Activated gamma-delta T cell treated with Interleukin-2 at 50 U/mL for 16 hours (primary cell): ENCODE results near the gene UBALD1.

Experiments
- DNase-seq: peaks from one replicate; pipeline ENCODE4 v3.0.0-alpha.2; 2020

UBALD1 gene

GRCh38 chr16:4613636-4614570, 785 bp downstream of the UBALD1 start:
- peak; percentile 22 for DNase-seq

- no peak for DNase-seq
These were observed 1.6 kb downstream of the UBALD1 start for GRCh38 chr16:4612977-4613635.

DNA sequence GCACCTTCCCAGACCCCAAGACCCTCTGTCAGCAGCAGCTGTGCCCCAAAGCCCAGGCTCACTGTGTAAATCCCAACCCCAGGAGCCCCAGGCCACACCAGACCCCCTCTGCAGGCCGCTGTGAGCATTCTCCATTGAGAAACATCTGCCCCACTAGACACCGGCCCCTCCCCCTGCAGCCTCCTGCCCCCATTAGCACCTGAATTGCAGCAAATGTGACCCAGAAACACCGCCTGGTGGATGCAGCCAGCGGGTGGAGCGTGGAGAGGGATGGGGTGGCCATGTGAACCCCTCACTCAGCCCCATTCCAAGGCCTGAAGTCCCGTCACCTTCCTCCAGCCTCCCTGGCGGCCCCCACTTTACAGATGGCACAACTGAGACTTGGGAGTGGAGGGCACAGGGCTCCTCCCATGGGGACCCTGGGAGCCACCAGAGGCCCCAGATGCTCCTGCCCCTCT, 2.2 kb downstream of the UBALD1 start:
- DNase-seq = no peak

- no peak for DNase-seq
These were observed 3.2 kb downstream of the UBALD1 start for GRCh38 chr16:4611337-4612021.

GRCh38 chr16:4610011-4611005, 4.4 kb downstream of the UBALD1 start:
- DNase-seq = no peak

DNA sequence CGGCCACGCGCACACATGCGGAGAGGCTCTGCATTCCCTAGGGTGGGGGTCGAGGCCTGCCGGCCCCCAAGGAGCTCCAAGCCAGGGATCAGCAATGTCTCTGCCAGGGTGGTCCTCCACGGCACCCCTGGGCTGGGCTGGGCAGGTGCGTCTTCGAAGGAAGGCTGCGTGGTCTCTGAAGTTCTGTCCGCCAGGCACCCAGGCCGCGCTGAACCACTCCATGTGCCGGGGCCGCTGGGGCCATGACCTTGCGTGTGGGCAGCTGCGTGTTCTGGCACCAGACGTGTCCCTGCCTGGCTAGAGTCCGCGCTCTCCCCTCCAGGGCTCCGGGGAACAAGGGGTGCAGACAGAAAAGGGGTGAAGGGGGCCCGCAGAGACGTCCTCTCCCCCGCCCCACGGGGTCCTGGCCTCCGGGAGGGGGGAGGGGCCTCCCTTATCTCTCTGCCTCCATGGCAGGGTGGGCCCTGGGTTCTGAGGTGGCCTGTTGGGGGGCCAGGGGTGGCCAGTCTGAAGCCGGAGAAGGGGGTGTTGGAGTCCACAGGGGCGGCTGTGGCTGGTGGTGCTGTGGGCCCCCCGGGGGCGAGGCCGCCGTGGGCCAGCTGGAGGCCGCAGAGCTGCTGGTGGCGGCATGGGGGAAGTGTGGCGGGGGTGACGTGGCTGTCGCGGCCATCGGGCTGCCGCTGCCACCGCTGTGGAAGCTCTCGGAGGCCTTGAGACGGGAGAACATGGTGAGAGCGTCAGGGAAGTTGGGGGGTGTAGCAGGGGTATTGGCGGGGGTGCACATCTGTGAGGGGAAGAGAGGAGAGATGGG, 5.3 kb downstream of the UBALD1 start:
- DNase-seq = no peak

DNA sequence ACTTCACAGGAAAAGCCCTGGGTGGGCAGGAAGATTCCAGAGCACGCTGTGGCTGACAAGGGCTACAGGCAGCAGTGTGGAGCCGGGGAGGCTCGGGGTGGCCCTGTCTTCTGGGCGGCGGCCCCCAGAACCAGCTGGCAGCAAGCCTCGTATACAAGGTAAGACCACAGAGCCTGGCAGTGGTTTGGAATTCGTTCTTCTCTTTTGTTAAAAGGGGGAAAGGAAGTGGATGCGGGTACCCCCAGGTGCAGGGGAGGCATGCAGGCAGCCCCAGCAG, 6.0 kb downstream of the UBALD1 start:
- DNase-seq = no peak

GRCh38 chr16:4607841-4608703, 6.6 kb downstream of the UBALD1 start:
- no peak for DNase-seq

- no peak for DNase-seq
These were observed 8.3 kb downstream of the UBALD1 start for GRCh38 chr16:4606354-4606753.

DNA sequence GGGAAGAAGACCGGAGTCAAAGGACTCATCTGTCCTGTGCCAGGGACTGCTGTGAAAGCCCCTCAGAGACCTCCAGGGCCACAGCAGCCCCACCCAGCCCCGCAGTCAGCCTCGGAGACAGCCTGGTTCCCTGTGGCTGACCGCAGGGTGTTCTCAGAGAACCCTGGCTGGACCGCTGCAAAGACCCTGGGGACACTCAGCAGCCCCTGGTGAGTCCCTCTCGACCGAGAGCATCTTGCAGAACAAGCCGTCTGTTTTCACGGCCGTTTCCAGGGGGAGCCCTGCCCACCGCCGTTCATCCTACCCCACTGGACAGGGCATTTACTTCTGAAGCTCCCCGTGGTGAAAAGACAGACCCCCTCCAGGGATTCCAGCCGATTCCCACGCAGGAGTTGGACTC, 10.3 kb downstream of the UBALD1 start:
- DNase-seq = no peak

- no peak for DNase-seq
These were observed 11.0 kb downstream of the UBALD1 start for GRCh38 chr16:4603624-4604170.

GRCh38 chr16:4602331-4602730, 12.4 kb downstream of the UBALD1 start:
- DNase-seq = no peak

GRCh38 chr16:4601864-4602186, 12.9 kb downstream of the UBALD1 start:
- no peak for DNase-seq

DNA sequence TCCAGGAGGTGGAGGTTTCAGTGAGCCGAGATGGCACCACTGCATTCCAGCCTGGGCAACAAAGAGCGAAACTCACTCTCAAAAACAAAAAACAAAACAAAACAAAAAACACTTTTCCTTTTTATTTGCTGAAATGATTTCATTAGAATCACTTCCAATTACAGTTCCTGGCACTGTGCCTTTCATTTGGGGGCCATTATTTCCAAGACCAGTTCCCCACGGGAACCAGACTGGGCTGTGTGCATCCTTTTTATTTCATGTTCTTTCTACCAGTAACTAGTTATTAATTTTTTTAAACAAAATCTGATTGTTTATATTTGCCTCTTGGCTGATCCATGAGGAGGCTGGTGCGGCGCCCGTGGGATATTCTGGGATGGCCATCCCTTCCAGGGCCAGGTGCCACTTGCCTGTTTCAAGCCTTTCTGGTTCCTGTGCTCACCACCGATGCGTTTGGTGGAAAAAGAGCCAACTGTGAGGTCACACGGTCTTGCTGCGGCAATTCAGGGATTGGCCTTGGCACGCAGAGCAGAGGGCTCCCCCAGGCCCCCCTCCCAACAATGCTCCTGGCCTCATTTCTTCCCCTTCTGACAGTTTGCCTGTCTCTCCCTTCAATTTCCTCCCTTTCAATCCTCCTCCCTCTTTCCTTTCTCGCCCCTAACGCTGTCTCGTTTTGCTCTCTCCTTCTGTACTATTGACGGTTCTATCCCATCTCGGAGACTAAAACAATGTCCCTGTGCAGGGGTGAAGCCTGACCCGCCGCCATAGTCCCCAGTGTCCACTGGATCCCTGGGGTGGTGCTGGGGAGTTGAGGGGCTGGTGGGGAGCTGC, 13.4 kb downstream of the UBALD1 start:
- no peak for DNase-seq

DNA sequence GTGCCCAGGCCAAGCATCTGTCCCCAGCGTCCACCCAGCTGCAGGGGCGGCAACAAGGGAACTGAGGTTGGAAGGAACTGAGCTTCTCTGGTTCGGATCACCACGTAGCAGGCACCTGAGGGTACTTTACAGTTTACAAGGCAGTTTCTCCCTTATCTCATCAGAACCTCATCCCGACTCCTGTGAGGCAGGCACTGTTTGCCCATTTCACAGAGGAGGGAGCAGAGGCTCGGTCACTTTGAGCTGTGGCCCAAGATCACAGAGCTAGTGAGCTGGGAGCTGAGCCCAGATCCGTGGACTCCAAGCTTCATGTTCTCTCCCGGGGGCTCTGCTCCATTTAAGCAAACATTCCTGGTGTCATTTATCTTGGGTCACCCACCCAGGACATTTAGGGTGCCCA, 15.1 kb downstream of the UBALD1 start:
- no peak for DNase-seq

GRCh38 chr16:4599037-4599436, 15.7 kb downstream of the UBALD1 start:
- no peak for DNase-seq

- no peak for DNase-seq
These were observed 17.5 kb downstream of the UBALD1 start for GRCh38 chr16:4597174-4597573.

DNA sequence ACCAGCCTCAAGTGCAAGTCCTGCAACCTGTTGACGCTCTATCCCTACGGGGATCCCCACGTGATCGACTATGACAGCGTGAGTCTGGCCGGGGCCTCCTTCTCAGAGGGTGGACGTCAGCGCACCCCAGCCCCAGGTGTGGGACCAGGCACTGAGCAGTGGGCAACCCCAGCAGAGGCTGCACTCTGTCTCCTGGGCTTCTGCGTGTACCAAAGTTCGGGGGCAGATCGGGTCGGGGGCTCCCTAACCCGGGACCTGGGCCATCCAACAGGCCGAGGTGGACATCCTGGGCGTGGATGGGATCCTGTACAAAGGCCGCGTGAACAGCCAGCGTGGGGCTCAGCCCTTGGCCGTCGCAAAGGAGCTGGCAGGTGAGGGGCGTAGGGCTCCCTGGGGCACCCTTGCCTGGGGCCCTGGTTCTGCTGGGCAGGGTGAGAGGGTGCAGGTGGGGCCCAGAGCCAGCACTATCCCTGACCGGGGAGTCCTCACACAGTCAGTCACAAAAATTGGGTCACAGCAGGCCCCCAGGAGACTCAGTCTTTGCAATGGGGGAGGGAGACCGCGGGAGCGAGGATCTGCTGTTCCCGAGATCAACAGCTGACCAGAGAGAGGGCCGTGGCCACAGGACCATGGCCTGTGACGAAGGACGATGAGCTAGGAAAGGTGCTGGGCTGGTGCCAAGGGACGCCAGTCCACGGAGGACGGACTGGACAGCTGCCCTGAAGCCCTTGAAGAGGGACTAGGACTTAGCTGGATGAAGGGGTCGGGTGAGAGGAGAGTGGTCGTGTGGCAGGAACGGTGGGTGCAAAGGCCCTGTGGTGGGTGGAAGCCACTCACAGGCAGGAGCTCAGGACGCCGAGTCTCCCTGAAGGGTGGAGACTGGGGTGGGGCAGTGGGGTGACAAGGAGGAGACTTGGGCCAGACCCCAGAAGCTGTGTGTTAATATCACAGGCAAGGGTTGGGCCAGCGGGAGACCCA, 20.0 kb downstream of the UBALD1 start:
- DNase-seq = no peak
